ENCODE measurements around the gene SCNN1G. TPM values are rescaled to one million over a fixed set of nuclear protein-coding genes. Genes with fewer than 3 reads are reported as not detected.

Gene SCNN1G
- total and polyA plus RNA-seq, 2 of the 4 experiments (the other 2 are of a cell fraction), result not detected

- no peak overlapping the region for H4K5ac ChIP-seq (ENCODE audit: low read depth, low read length)
- H4K20me1 ChIP-seq (ENCODE audit: insufficient read depth, low read length), result no peaks in the 10 kb centered on the region
- ATAC-seq (ENCODE audit: low read depth) (no peak), DNase-seq (no peak)
- H3K18ac ChIP-seq (ENCODE audit: low read depth, low read length), result no peak overlapping the region
- H3K4me1 ChIP-seq (ENCODE audit: control insufficient read depth, insufficient read depth, low read length), result no peaks in the 10 kb centered on the region
- H3K27me3 ChIP-seq (ENCODE audit: control insufficient read depth, insufficient read depth, low read length), result peaks cover 1% of the 10 kb centered on the region; the same call in 1 of the 2 replicates
- H4K8ac ChIP-seq (ENCODE audit: low read depth in 2 of 2, low read length in 2 of 2), result no peak overlapping the region
- intact Hi-C loops (cut with micrococcal nuclease), result no loop called here
- no TSS peak for BruUV-seq (replicated peaks)
- H2BK15ac ChIP-seq (ENCODE audit: low read depth, low read length), result no peak overlapping the region
- H2AFZ ChIP-seq (replicated peaks; ENCODE audit: low read length, poor library complexity), result no peak overlapping the region
- no peak overlapping the region for H2AK9ac ChIP-seq (replicated peaks; ENCODE audit: low read depth, low read length, poor library complexity)
- H3K56ac ChIP-seq (ENCODE audit: extremely low read depth, insufficient read depth, low read length), result no peak overlapping the region
- H2BK5ac ChIP-seq (ENCODE audit: low read depth, low read length, poor library complexity, severe bottlenecking), result no peak overlapping the region
- H4K91ac ChIP-seq (ENCODE audit: insufficient read depth, low read depth, low read length), result no peak overlapping the region
- no peak overlapping the region for H3K23ac ChIP-seq (ENCODE audit: low read depth, low read length)
- no peak overlapping the region for H2AK5ac ChIP-seq (ENCODE audit: low read depth, low read length)
- ChIA-PET CTCF (no interaction called here), POLR2A (ENCODE audit: unreplicated experiment) (no interaction called here)
- no peaks in the 10 kb centered on the region for H3K79me1 ChIP-seq (ENCODE audit: low read depth in 1 of 2, low read length in 2 of 2)
- H3K4me2 ChIP-seq (ENCODE audit: low read depth, low read length), result no peak overlapping the region
- dilution Hi-C loops (cut with HindIII; ENCODE audit: low sequenced_read_pairs, unreplicated experiment), result no loop called here
- H3K9ac ChIP-seq (ENCODE audit: low read depth, low read length), result no peak overlapping the region
- no CpG with 5 or more reads among the region's 3 CpGs for WGBS, 2 experiments (ENCODE audit: extremely low coverage in 2 of 2, insufficient read length in 1 of 2)
- in situ Hi-C loops (cut with MboI; ENCODE audit: low sequenced_read_pairs), result no loop called here
- H2BK20ac ChIP-seq (ENCODE audit: low read depth, low read length), result no peak overlapping the region
- H3K4ac ChIP-seq (ENCODE audit: low read depth, low read length), result no peak overlapping the region
- TF ChIP-seq ELK1 (IDR thresholded peaks at IDR 0.05; ENCODE audit: borderline replicate concordance, low read depth, low read length) (no peak), RAD21 (IDR thresholded peaks at IDR 0.05; ENCODE audit: low read length) (no peak), CHD1 (IDR thresholded peaks at IDR 0.05; ENCODE audit: low read depth, low read length) (no peak), FOS (IDR thresholded peaks at IDR 0.05; ENCODE audit: low read depth, low read length) (no peak), SMC3 (IDR thresholded peaks at IDR 0.05; ENCODE audit: low read depth, low read length) (no peak), MXI1 (IDR thresholded peaks at IDR 0.05; ENCODE audit: borderline replicate concordance, low read depth, low read length) (no peak), CTCF (conservative IDR thresholded peaks at IDR 0.05; ENCODE audit: low read depth, low read length) (no peak), RCOR1 (IDR thresholded peaks at IDR 0.05; ENCODE audit: insufficient replicate concordance, low read length) (no peak)
- H3K27ac ChIP-seq (ENCODE audit: insufficient read depth, low read length), result no peak overlapping the region
- H2BK120ac ChIP-seq (ENCODE audit: low read depth, low read length), result no peak overlapping the region
- H3K9me1 ChIP-seq (ENCODE audit: insufficient read depth, low read length), result no peaks in the 10 kb centered on the region
- H3K9me3 ChIP-seq (ENCODE audit: control insufficient read depth, insufficient read depth, low read length), result no peaks in the 10 kb centered on the region
- no peaks in the 10 kb centered on the region for H3K36me3 ChIP-seq (ENCODE audit: control insufficient read depth, insufficient read depth, low read length)
- H3K14ac ChIP-seq (replicated peaks; ENCODE audit: low read depth, low read length), result no peak overlapping the region
- no peak overlapping the region for H3K4me3 ChIP-seq (ENCODE audit: insufficient read depth, low read depth, low read length)
Measured at GRCh38 chr16:23256440-23256839, 73.9 kb downstream of the SCNN1G start.

All from IMR-90 (cell line).